ENCODE data around the gene TMEM145.
"Not testable (repeated sequence)": the region's sequence is repeated elsewhere in the genome, so short reads cannot be mapped to it uniquely, and the experiment has no call there.

The TMEM145 gene

GRCh38 chr19:42335374-42335936 lies 22.3 kb downstream of the TMEM145 start:
- DNase-seq (ENCODE audit: low spot score): no peak

GRCh38 chr19:42335971-42336370 lies 22.9 kb downstream of the TMEM145 start:
- DNase-seq (ENCODE audit: low spot score): no peak

DNA sequence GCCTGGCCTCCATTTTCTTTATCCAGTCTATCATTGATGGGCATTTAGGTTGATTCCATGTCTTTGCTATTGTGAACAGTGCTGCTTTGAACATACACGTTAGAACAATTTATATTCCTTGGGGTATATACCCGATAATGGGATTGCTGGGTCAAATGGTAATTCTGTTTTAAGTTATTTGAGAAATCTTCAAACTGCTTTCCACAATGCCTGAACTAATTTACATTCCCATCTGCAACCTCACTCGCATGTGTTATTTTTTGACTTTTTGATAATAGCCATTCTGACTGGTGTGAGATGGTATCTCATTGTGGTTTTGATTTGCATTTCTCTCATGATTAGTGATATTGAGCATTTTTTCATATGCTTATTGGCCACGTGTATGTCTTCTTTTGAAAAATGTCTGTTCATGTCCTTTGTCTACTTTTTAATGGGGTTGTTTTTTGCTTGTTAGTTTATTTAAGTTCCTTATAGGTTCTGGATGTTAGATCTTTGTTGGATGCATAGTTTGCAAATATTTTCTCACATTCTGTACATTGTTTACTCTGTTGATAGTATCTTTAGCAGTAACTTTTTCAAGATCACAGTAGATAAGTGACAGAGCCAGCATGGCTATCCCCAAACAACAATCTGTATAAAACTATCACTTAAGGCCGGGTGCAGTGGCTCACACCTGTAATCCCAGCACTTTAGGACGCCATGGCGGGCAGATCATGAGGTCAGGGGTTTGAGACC lies 26.2 kb downstream of the TMEM145 start:
- not testable (repeated sequence) for DNase-seq (ENCODE audit: low spot score)

GRCh38 chr19:42339922-42340321 lies 26.8 kb downstream of the TMEM145 start:
- DNase-seq (ENCODE audit: low spot score): not testable (repeated sequence)

GRCh38 chr19:42343344-42344110 lies 30.4 kb downstream of the TMEM145 start:
- DNase-seq (ENCODE audit: low spot score): no peak

DNA sequence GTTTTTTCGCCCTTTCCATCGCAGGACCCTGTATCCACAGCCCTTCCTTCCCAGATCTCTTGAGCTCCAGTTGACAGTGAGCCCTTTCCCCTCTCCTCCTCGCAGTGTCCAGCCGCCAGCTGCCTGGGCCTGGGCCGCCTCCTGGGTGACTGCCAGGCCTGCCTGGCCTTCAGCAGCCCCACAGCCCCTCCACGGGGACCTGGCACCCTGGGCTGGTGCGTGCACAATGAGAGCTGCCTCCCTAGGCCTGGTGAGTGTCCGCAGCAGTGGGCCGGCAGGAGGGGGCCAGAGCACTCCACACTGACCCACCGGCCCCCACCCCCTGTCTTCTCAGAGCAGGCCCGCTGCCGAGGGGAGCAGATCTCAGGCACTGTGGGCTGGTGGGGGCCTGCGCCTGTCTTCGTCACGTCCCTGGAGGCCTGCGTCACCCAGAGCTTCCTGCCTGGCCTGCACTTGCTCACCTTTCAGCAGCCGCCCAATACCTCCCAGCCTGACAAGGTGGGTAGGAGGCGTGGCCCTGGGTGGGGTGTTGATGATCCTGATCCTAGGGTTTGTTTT lies 31.3 kb downstream of the TMEM145 start:
- no peak for DNase-seq (ENCODE audit: low spot score)

DNA sequence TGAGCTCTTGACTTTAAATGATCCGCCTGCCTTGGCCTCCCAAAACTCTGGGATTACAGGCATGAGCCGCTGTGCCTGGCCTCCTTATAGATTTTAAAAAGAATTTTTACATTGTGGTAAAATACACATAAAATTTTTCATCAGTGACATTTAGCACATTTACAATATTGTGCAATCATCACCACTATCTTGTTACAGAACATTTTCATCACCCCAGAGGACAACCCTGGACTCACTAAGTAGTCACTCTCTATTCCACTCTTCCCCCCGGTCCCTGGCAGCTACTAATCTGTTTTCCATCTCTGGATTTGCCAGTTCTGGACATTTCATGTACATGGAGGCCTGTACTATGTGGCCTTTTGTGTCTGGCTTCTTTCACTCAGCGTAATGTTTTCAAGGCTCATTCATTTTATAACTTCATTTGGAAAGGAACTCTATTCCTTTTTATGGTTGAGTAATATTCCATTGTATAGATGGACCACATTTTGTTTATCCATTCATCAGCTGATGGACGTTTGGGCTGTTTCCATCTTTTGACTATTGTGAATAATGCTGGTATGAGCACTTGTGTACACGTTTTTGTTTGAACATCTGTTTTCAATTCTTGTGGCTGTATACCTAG lies 32.2 kb downstream of the TMEM145 start:
- DNase-seq (ENCODE audit: low spot score): no peak

DNA sequence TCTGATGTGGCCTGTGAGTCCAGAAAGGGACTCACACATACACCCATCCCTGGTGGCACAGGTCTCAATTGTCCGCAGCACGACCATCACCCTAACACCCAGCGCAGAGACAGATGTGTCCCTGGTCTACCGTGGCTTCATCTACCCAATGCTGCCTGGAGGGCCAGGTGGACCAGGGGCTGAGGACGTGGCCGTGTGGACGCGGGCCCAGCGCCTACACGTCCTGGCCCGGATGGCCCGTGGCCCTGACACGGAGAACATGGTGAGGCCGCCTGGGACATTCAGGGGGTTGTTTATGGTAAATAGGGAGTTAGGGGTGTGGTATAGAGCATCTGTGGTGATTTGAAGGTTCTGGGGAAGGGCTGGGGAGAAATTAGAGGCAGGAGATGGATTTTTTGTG lies 35.1 kb downstream of the TMEM145 start:
- DNase-seq (ENCODE audit: low spot score): no peak

GRCh38 chr19:42349378-42350107 lies 36.4 kb downstream of the TMEM145 start:
- DNase-seq (ENCODE audit: low spot score): no peak

GRCh38 chr19:42350417-42350816 lies 37.3 kb downstream of the TMEM145 start:
- no peak for DNase-seq (ENCODE audit: low spot score)

DNA sequence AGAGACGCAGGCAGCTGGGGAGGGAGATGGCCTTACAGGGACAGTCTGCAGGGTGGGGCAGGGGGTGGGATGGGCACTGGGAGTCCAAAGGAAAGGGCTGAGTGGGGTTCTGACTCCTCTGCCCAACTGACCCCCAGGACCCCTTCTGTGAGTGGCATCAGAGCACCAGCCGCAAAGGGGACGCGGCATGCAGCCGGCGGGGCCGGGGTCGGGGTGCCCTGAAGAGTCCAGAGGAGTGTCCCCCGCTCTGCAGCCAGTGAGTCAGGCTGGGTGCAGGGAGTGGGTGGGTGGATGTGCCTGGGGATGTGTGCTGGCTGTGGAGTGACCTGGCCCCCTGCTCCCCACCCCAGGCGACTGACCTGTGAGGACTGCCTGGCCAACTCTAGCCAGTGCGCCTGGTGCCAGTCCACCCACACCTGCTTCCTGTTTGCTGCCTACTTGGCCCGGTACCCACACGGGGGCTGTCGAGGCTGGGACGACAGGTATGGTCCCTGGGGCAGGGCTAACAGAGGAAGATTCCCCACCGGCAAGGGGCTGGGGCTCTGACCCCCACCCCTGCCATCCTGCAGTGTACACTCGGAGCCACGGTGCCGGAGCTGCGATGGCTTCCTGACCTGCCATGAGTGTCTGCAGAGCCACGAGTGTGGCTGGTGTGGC lies 38.1 kb downstream of the TMEM145 start:
- DNase-seq (ENCODE audit: low spot score): no peak

DNA sequence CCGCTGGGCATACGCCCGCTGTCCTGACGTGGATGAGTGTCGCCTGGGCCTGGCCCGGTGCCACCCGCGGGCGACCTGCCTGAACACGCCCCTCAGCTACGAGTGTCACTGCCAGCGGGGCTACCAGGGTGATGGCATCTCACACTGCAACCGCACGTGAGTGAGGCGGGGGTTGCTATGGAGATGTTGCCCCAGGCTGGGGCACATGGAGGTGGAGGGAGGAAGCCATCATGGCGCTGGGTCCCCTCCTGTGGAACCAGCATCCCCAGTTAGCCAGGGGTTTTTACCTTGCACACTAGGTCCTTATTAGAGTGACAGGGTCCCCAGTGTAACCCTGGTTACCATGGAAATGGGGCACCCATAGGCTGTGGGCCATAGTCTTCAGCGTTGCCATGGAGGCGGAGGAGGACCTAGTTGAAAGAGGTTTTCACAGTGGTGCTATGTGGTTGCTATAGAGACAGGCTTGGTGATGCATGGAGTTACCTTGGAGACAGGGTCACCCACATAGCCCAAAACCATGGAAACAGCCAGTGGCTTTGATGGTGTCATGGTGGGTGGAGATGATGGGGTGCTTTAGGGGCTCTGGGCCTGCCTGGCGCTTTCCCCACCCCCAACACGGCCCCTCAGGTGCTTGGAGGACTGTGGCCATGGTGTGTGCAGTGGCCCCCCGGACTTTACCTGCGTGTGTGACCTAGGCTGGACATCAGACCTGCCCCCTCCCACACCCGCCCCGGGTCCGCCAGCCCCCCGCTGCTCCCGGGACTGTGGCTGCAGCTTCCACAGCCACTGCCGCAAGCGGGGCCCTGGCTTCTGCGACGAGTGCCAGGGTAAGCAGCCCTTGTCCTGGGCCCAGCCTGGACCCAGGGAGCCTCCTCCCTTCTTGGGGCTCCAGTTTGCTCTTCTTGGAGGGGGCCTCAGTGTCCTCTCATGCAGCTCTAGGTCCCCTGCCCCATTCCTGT lies 39.5 kb downstream of the TMEM145 start:
- no peak for DNase-seq (ENCODE audit: low spot score)

- no peak for DNase-seq (ENCODE audit: low spot score)
These were observed 40.4 kb downstream of the TMEM145 start for GRCh38 chr19:42353341-42354015.

DNA sequence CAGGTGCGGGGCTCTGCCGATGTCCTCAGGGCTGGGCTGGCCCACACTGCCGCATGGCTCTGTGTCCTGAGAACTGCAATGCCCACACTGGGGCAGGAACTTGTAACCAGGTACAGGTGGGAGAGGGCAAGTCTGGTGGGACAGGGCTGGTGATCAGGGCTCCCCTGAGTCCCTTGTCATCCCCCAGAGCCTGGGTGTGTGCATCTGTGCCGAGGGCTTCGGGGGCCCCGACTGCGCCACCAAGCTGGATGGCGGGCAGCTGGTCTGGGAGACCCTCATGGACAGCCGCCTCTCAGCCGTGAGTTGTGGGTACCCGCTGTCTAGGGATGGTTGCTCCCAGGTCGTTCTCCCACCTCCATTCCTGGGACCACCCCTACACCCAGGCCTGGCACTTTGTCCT lies 42.8 kb downstream of the TMEM145 start:
- no peak for DNase-seq (ENCODE audit: low spot score)

GRCh38 chr19:42356686-42357085 lies 43.6 kb downstream of the TMEM145 start:
- DNase-seq (ENCODE audit: low spot score): no peak

DNA sequence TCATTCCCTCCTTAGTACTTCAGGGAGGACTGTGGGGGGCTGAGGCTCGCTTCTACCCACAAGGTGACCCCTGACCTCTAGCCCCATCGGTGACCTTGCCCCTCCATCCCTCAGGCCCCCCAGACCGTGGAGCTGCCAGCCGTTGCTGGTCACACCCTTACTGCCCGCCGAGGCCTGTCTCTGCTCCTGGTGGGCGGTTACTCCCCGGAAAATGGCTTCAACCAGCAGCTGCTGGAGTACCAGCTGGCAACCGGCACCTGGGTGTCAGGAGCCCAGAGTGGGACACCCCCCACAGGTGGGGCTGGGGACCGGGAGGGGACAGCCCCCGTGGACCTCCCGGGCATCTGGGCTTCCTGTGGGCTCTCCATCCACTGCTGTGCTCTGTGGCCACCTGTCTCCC lies 44.2 kb downstream of the TMEM145 start:
- DNase-seq (ENCODE audit: low spot score): no peak

DNA sequence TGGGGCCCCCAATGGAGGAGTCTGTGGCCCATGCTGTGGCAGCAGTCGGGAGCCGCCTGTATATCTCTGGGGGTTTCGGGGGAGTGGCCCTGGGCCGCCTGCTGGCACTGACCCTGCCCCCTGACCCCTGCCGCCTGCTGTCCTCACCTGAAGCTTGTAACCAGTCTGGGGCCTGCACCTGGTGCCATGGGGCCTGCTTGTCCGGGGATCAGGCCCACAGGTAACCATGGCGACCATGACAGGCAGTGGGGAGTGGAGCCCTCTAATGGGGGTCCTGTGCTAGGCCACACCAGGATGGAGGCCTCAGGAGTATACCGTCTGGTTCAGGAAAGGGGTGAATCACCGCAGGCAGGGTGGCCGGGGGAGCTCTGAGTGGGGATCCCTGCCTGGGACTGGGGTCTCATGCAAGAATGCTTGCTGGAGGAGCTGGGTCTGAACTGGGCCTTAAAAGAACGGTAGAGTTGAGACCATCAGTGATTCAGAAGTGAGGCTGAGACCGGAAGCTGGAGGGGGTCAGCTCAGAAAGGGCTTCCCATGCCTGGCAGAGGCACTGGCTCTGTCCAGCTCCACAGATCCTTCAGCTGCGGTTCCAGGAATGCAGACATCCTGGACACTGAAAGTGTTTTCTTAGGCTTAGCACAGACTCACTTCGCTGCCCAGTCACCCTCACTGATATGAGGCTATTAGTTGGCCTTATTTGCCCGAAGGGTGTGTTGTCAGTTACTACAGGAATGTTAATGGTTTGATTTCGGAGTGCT lies 47.9 kb downstream of the TMEM145 start:
- DNase-seq (ENCODE audit: low spot score): no peak

- no peak for DNase-seq (ENCODE audit: low spot score)
These were observed 48.4 kb downstream of the TMEM145 start for GRCh38 chr19:42361545-42361910.

- DNase-seq (ENCODE audit: low spot score): no peak
These were observed 49.2 kb downstream of the TMEM145 start for GRCh38 chr19:42362342-42362741.

Measured in CD4-positive, alpha-beta T cell treated with Interleukin-6 at 100 ng/mL for 8 hours (primary cell).